ENCODE data around the gene SPNS2. TPM values are rescaled to one million over a fixed set of nuclear protein-coding genes. Genes with fewer than 3 reads are reported as not detected.

SPNS2 gene
- total and polyA plus RNA-seq, 5 donors, result 9.6 to 16.2 (median 10.6) TPM

GRCh38 chr17:4534515-4534914, 35.8 kb downstream of the SPNS2 start:
- DNase-seq, result no peak
- WGBS, result 60% methylated on average over 17 of the region's 17 CpGs
- Histone ChIP-seq H3K27me3 (ENCODE audit: control insufficient read depth, insufficient read depth) (no peaks in the 10 kb centered on the region), H3K4me1 (ENCODE audit: control insufficient read depth, insufficient read depth, low read length) (peaks cover 22% of the 10 kb centered on the region), H3K9me3 (ENCODE audit: control insufficient read depth, low read length) (no peaks in the 10 kb centered on the region), H3K27ac (ENCODE audit: low read length) (peak overlapping the region; percentile 16), H3K4me3 (ENCODE audit: low read length) (no peak overlapping the region)
- ATAC-seq, result peak in 1 of 2 donors; percentile 0
- intact Hi-C loops (cut with DNase I), result no loop called here

GRCh38 chr17:4534928-4535666, 36.4 kb downstream of the SPNS2 start:
- peak overlapping the region; percentile 14 for H3K27ac ChIP-seq (ENCODE audit: low read length)
- DNase-seq (peak in 1 of 3 donors; percentile 22), ATAC-seq (no peak)
- WGBS, result 83% methylated on average over 27 of the region's 27 CpGs
- H3K27me3 ChIP-seq (ENCODE audit: control insufficient read depth, insufficient read depth), result no peaks in the 10 kb centered on the region
- intact Hi-C loops (cut with DNase I), result no loop called here
- peaks cover 22% of the 10 kb centered on the region for H3K4me1 ChIP-seq (ENCODE audit: control insufficient read depth, insufficient read depth, low read length)
- H3K4me3 ChIP-seq (ENCODE audit: low read length), result no peak overlapping the region
- H3K9me3 ChIP-seq (ENCODE audit: control insufficient read depth, low read length), result no peaks in the 10 kb centered on the region

DNA sequence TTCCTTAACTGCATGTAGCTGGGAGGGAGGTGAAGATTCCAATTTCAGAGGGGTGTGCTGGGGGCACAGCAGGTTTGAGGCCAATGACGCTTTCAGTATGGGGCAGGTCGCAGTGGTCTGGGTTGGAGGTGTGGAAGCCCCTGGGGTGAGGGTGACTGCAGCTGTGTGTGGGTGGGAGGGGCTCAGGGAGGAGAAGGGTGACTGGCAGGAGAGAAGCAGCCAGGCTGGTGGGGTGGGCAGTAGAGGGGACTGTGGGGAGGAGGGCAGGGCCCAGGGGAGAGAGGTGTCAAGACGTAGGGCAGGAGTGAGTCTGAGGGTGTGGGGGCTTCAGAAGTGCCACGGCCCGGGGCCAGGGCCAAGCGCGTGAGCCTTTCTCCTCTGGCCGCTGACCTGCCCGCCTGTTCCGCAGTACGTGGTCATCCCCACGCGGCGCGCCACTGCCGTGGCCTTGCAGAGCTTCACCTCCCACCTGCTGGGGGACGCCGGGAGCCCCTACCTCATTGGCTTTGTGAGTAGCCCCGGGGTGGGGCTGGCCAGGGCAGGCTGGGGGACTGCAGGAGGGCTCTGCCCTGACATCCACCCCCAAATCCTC, 37.1 kb downstream of the SPNS2 start:
- WGBS, result 65% methylated on average over 19 of the region's 19 CpGs
- H3K27me3 ChIP-seq (ENCODE audit: control insufficient read depth, insufficient read depth), result no peaks in the 10 kb centered on the region
- H3K4me1 ChIP-seq (ENCODE audit: control insufficient read depth, insufficient read depth, low read length), result peaks cover 22% of the 10 kb centered on the region
- no peak for ATAC-seq
- no peak overlapping the region for H3K4me3 ChIP-seq (ENCODE audit: low read length)
- no peak overlapping the region for H3K27ac ChIP-seq (ENCODE audit: low read length)
- DNase-seq, result peak in 2 of 3 donors; percentile 37 to 63
- intact Hi-C loops (cut with DNase I), result no loop called here
- H3K9me3 ChIP-seq (ENCODE audit: control insufficient read depth, low read length), result no peaks in the 10 kb centered on the region

DNA sequence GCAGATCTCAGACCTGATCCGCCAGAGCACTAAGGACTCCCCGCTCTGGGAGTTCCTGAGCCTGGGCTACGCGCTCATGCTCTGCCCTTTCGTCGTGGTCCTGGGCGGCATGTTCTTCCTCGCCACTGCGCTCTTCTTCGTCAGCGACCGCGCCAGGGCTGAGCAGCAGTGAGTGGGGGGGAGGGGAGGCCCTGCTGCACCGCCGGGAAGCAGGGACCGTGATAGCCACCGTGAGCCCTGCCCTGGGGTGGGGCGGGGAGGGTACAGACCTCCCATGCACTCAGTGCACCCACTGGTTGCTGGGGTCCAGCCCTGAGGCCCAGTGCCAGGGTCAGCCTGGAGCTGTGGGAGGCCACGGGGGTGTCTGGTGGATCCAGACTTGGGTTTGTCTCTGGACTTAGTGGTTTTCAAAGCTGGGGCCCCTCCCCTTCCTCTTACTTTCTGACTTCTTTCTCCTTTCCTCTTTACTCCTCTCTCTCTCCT, 37.6 kb downstream of the SPNS2 start:
- DNase-seq, result peak in 2 of 3 donors; percentile 37 to 74
- ATAC-seq, result no peak
- Histone ChIP-seq H3K27me3 (ENCODE audit: control insufficient read depth, insufficient read depth) (no peaks in the 10 kb centered on the region), H3K4me1 (ENCODE audit: control insufficient read depth, insufficient read depth, low read length) (peaks cover 22% of the 10 kb centered on the region), H3K4me3 (ENCODE audit: low read length) (no peak overlapping the region), H3K27ac (ENCODE audit: low read length) (peak overlapping the region; percentile 0), H3K9me3 (ENCODE audit: control insufficient read depth, low read length) (no peaks in the 10 kb centered on the region)
- intact Hi-C loops (cut with DNase I), result no loop called here
- WGBS, result 29% methylated on average over 19 of the region's 19 CpGs

- H3K27me3 ChIP-seq (ENCODE audit: control insufficient read depth, insufficient read depth), result no peaks in the 10 kb centered on the region
- peaks cover 22% of the 10 kb centered on the region for H3K4me1 ChIP-seq (ENCODE audit: control insufficient read depth, insufficient read depth, low read length)
- H3K9me3 ChIP-seq (ENCODE audit: control insufficient read depth, low read length), result no peaks in the 10 kb centered on the region
- peak overlapping the region; percentile 13 for H3K27ac ChIP-seq (ENCODE audit: low read length)
- peak; percentile 69 to 81 (median 80) for DNase-seq
- peak; percentile 60 to 61 for ATAC-seq
- intact Hi-C loops (cut with DNase I), result no loop called here
- WGBS, result 41% methylated on average over 18 of the region's 18 CpGs
- no peak overlapping the region for H3K4me3 ChIP-seq (ENCODE audit: low read length)
Observed at GRCh38 chr17:4536742-4537411, 38.2 kb downstream of the SPNS2 start.

- peak; percentile 42 to 79 (median 77) for DNase-seq
- Histone ChIP-seq H3K4me3 (ENCODE audit: low read length) (no peak overlapping the region), H3K27me3 (ENCODE audit: control insufficient read depth, insufficient read depth) (no peaks in the 10 kb centered on the region), H3K4me1 (ENCODE audit: control insufficient read depth, insufficient read depth, low read length) (peaks cover 22% of the 10 kb centered on the region), H3K9me3 (ENCODE audit: control insufficient read depth, low read length) (no peaks in the 10 kb centered on the region), H3K27ac (ENCODE audit: low read length) (peak overlapping the region; percentile 13)
- 60% methylated on average over 19 of the region's 19 CpGs for WGBS
- peak in 1 of 2 donors; percentile 1 for ATAC-seq
- intact Hi-C loops (cut with DNase I), result no loop called here
Observed at GRCh38 chr17:4537451-4538235, 39.0 kb downstream of the SPNS2 start.

DNA sequence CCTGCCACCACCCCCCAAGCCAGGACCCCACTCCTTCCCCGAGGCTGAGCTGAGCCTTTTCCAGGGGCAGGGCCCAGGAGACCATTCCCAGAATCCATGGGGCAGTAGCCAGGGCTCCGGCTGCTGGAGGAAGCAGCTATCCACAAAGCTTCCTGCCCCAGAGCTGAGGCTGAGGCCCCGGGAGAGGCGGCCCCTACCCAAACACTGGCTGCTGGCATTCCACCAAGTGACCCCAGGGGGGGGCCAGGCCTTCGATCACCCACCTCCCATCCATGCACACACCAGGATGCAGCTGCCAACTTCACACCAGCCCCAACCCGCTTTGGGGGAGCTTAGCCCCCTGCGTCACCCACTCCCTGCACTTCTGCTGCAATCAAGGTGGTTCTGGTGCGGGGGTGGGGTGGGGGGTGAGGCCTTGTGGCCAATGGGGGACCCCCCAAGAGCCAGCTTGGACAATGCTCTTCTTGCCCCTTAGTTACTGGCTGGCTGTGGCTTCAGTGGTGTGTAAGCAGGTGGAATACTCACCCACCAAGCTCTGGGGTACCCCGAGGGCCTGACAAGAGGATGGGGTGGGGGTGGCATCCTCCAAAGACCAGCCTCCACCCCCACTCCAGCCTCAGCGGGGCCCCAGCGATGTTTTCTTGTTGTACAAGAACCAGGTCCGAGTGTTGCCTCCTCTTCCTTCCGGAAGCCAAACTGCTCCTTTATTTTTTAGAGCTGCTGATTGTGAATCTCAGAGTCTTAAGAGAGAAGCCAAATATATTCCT, 39.7 kb downstream of the SPNS2 start:
- intact Hi-C loops (cut with DNase I), result no loop called here

DNA sequence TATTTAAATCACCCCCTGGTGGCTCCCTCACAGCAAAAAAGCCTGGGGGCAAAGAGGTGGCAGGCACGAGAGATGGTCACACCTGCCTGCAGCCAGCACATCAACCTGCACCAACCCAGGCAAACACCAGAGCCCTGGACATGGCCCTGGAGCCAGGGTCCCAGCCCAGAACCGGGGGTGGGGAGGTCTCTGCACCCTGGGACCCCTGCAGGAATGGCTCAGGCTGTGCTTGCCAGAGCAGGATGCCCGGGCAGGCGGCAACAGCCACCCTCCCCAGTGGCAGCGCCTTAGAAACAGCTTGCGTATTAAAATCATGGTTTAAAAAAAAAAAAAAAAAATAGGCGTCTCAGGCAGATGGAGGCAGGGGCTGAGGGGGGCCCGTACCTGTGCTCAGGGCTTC, 40.3 kb downstream of the SPNS2 start:
- Histone ChIP-seq H3K27me3 (ENCODE audit: control insufficient read depth, insufficient read depth) (no peaks in the 10 kb centered on the region), H3K27ac (ENCODE audit: low read length) (no peak overlapping the region), H3K4me1 (ENCODE audit: control insufficient read depth, insufficient read depth, low read length) (peaks cover 22% of the 10 kb centered on the region), H3K4me3 (ENCODE audit: low read length) (no peak overlapping the region), H3K9me3 (ENCODE audit: control insufficient read depth, low read length) (no peaks in the 10 kb centered on the region)
- intact Hi-C loops (cut with DNase I), result no loop called here
- DNase-seq (peak in 1 of 3 donors; percentile 7), ATAC-seq (no peak)
- 90% methylated on average over 8 of the region's 8 CpGs for WGBS

More for the DNA sequence above, 39.7 kb downstream of the SPNS2 start:
- DNase-seq (peak in 2 of 3 donors; percentile 63 to 72), ATAC-seq (no peak)
- H3K4me3 ChIP-seq (ENCODE audit: low read length), result no peak overlapping the region
- H3K4me1 ChIP-seq (ENCODE audit: control insufficient read depth, insufficient read depth, low read length), result peaks cover 22% of the 10 kb centered on the region
- no peaks in the 10 kb centered on the region for H3K9me3 ChIP-seq (ENCODE audit: control insufficient read depth, low read length)
- no peaks in the 10 kb centered on the region for H3K27me3 ChIP-seq (ENCODE audit: control insufficient read depth, insufficient read depth)
- WGBS, result 61% methylated on average over 13 of the region's 13 CpGs
- no peak overlapping the region for H3K27ac ChIP-seq (ENCODE audit: low read length)

- no peak overlapping the region for H3K27ac ChIP-seq (ENCODE audit: low read length)
- intact Hi-C loops (cut with DNase I), result loop anchor here in 1 of 4 donors (5.0 kb wide), 1 partner anchor 117 kb away; no protein-coding TSS in a partner anchor
Observed at GRCh38 chr17:4539576-4540223, 41.0 kb downstream of the SPNS2 start.

More at GRCh38 chr17:4539576-4540223, 41.0 kb downstream of the SPNS2 start:
- Histone ChIP-seq H3K9me3 (ENCODE audit: control insufficient read depth, low read length) (no peaks in the 10 kb centered on the region), H3K4me3 (ENCODE audit: low read length) (no peak overlapping the region), H3K27me3 (ENCODE audit: control insufficient read depth, insufficient read depth) (no peaks in the 10 kb centered on the region), H3K4me1 (ENCODE audit: control insufficient read depth, insufficient read depth, low read length) (peaks cover 16% of the 10 kb centered on the region)
- DNase-seq (peak; percentile 24 to 66 (median 51)), ATAC-seq (no peak)
- 92% methylated on average over 26 of the region's 26 CpGs for WGBS
